Measurements from ENCODE around the gene PLET1. TPM values are rescaled to one million over a fixed set of nuclear protein-coding genes. Genes with fewer than 3 reads are reported as not detected.

Gene PLET1
- polyA plus RNA-seq, 1 donor (not counting 4 experiments of a cell fraction or from before 2014, with no cell fraction given), result not detected

- Histone ChIP-seq H3K4me1 (ENCODE audit: control insufficient read depth, extremely low read depth, insufficient read depth, low read length) (peaks cover 8% of the 10 kb centered on the region), H3K9me3 (ENCODE audit: control insufficient read depth, low read depth, low read length) (no peaks in the 10 kb centered on the region), H3K9ac (ENCODE audit: control insufficient read depth, extremely low read depth, insufficient read depth, low read length) (no peak overlapping the region), H3K4me2 (ENCODE audit: control insufficient read depth, extremely low read depth, insufficient read depth, low read depth, low read length) (no peak overlapping the region), H3K9me1 (ENCODE audit: control insufficient read depth, extremely low read depth, insufficient read depth, low read length) (peaks cover 3% of the 10 kb centered on the region), H4K20me1 (ENCODE audit: control insufficient read depth, extremely low read depth, insufficient read depth, low read length) (no peaks in the 10 kb centered on the region), H3K27me3 (ENCODE audit: control insufficient read depth, extremely low read depth, insufficient read depth, low read length) (no peaks in the 10 kb centered on the region), H3K36me3 (ENCODE audit: control insufficient read depth in 2 of 2, extremely low read depth in 1 of 2, insufficient read depth in 2 of 2, low read length in 2 of 2) (peaks cover 18 to 29% of the 10 kb centered on the region in 2 experiments), H2AFZ (ENCODE audit: control insufficient read depth, low read length) (no peak overlapping the region), H3K4me3 (ENCODE audit: control insufficient read depth in 2 of 3, extremely low read depth in 1 of 3, insufficient read depth in 2 of 3, low read depth in 1 of 3, low read length in 3 of 3) (no peak overlapping the region), H3K79me2 (ENCODE audit: control insufficient read depth, insufficient read depth, low read length) (peaks cover 32% of the 10 kb centered on the region), H3K27ac (ENCODE audit: control insufficient read depth, insufficient read depth, low read length) (no peak overlapping the region)
- FAIRE-seq (no peak), DNase-seq (ENCODE audit: low read depth, low spot score) (no peak)
- TF ChIP-seq EZH2 (IDR thresholded peaks at IDR 0.05; ENCODE audit: low read length) (no peak), CTCF (optimal IDR thresholded peaks at IDR 0.05 in 1 of 3, IDR thresholded peaks at IDR 0.05 in 1 of 3, conservative IDR thresholded peaks at IDR 0.05 in 1 of 3; ENCODE audit: extremely low read depth in 1 of 3, insufficient read depth in 2 of 3, low read length in 3 of 3) (no peak)
- dilution Hi-C loops (cut with MboI; ENCODE audit: extremely low pct_ligation_motif_present, low sequenced_read_pairs), result no loop called here
These were observed 28.7 kb downstream of the PLET1 start for GRCh38 chr11:112231952-112232351.

GRCh38 chr11:112229746-112230433, 30.8 kb downstream of the PLET1 start:
- TF ChIP-seq CTCF (optimal IDR thresholded peaks at IDR 0.05 in 1 of 3, IDR thresholded peaks at IDR 0.05 in 1 of 3, conservative IDR thresholded peaks at IDR 0.05 in 1 of 3; ENCODE audit: extremely low read depth in 1 of 3, insufficient read depth in 2 of 3, low read length in 3 of 3) (no peak), EZH2 (IDR thresholded peaks at IDR 0.05; ENCODE audit: low read length) (no peak)
- no peak overlapping the region for H3K9ac ChIP-seq (ENCODE audit: control insufficient read depth, extremely low read depth, insufficient read depth, low read length)
- DNase-seq (ENCODE audit: low read depth, low spot score) (no peak), FAIRE-seq (no peak)
- peaks cover 2% of the 10 kb centered on the region for H3K9me1 ChIP-seq (ENCODE audit: control insufficient read depth, extremely low read depth, insufficient read depth, low read length)
- no peak overlapping the region for H3K27ac ChIP-seq (ENCODE audit: control insufficient read depth, insufficient read depth, low read length)
- no peaks in the 10 kb centered on the region for H3K27me3 ChIP-seq (ENCODE audit: control insufficient read depth, extremely low read depth, insufficient read depth, low read length)
- H3K36me3 ChIP-seq (ENCODE audit: control insufficient read depth in 2 of 2, extremely low read depth in 1 of 2, insufficient read depth in 2 of 2, low read length in 2 of 2), result peaks cover 10 to 18% of the 10 kb centered on the region in 2 experiments
- H4K20me1 ChIP-seq (ENCODE audit: control insufficient read depth, extremely low read depth, insufficient read depth, low read length), result no peaks in the 10 kb centered on the region
- no peak overlapping the region for H3K4me3 ChIP-seq (ENCODE audit: control insufficient read depth in 2 of 3, extremely low read depth in 1 of 3, insufficient read depth in 2 of 3, low read depth in 1 of 3, low read length in 3 of 3)
- H3K4me2 ChIP-seq (ENCODE audit: control insufficient read depth, extremely low read depth, insufficient read depth, low read depth, low read length), result no peak overlapping the region
- peaks cover 10% of the 10 kb centered on the region for H3K4me1 ChIP-seq (ENCODE audit: control insufficient read depth, extremely low read depth, insufficient read depth, low read length)
- H2AFZ ChIP-seq (ENCODE audit: control insufficient read depth, low read length), result no peak overlapping the region
- H3K79me2 ChIP-seq (ENCODE audit: control insufficient read depth, insufficient read depth, low read length), result peaks cover 37% of the 10 kb centered on the region
- no peaks in the 10 kb centered on the region for H3K9me3 ChIP-seq (ENCODE audit: control insufficient read depth, low read depth, low read length)
- dilution Hi-C loops (cut with MboI; ENCODE audit: extremely low pct_ligation_motif_present, low sequenced_read_pairs), result no loop called here

All from keratinocyte (primary cell).